ENCODE data around the gene ATRX. TPM values are rescaled to one million over a fixed set of nuclear protein-coding genes. Genes with fewer than 3 reads are reported as not detected.

Gene ATRX
- total and polyA plus RNA-seq, 2 experiments from 2014 or later: 162 to 179 TPM

DNA sequence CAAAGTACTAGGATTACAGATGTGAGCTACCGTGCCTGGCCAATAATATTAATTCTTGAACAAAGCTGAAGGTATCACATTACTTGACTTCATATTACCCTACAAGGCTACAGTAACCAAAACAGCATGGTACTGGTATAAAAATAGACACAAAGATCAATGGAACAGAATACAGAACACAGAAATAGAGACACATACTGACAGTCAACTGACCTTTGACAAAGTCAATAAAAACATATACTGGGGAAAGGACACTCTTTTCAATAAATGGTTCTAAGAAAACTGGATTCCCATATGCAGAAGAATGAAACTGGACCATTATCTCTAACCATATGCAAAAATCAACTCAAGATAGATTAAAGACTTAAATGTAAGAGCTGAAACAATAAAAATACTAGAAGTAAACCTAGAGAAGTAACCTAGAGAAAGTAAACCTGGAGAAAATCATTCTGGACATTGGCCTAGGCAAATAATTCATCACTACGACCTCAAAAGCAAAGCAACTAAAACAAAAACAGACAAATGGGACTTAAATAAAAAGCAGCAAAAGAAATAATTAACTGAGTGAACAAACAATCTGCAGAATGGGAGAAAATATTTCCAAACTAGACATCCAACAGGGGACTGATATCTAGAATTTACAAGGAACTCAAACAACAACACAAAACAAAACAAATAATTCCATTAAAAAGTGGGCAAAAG, 182.2 kb downstream of the ATRX start (continued):
- TF ChIP-seq, protein P1, sequence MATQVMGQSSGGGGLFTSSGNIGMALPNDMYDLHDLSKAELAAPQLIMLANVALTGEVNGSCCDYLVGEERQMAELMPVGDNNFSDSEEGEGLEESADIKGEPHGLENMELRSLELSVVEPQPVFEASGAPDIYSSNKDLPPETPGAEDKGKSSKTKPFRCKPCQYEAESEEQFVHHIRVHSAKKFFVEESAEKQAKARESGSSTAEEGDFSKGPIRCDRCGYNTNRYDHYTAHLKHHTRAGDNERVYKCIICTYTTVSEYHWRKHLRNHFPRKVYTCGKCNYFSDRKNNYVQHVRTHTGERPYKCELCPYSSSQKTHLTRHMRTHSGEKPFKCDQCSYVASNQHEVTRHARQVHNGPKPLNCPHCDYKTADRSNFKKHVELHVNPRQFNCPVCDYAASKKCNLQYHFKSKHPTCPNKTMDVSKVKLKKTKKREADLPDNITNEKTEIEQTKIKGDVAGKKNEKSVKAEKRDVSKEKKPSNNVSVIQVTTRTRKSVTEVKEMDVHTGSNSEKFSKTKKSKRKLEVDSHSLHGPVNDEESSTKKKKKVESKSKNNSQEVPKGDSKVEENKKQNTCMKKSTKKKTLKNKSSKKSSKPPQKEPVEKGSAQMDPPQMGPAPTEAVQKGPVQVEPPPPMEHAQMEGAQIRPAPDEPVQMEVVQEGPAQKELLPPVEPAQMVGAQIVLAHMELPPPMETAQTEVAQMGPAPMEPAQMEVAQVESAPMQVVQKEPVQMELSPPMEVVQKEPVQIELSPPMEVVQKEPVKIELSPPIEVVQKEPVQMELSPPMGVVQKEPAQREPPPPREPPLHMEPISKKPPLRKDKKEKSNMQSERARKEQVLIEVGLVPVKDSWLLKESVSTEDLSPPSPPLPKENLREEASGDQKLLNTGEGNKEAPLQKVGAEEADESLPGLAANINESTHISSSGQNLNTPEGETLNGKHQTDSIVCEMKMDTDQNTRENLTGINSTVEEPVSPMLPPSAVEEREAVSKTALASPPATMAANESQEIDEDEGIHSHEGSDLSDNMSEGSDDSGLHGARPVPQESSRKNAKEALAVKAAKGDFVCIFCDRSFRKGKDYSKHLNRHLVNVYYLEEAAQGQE (IDR thresholded peaks at IDR 0.05; ENCODE audit: unreplicated experiment): no peak
- TF ChIP-seq NANOG (IDR thresholded peaks at IDR 0.05; ENCODE audit: borderline replicate concordance): no peak

DNA sequence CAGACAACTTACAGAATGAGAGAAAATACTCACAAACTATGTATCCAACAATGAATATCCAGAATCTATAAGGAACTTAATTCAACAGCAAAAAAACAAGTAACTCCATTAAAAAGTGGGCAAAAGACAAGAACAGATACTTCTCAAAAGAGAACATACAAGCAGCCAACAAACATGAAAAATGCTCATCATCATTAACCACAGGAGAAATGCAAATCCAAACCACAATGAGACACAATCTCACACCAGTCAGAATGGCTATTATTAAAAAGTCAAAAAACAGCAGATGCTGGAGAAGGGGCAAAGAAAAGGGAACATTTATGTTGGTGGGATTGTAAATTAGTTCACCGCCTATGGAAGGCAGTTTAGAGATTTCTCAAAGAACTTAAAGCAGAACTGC, 188.5 kb downstream of the ATRX start:
- TF ChIP-seq EZH2 (IDR thresholded peaks at IDR 0.05; ENCODE audit: low read depth, unreplicated experiment) (no peak), STAT1 (IDR thresholded peaks at IDR 0.05; ENCODE audit: unreplicated experiment) (no peak), JUNB (IDR thresholded peaks at IDR 0.05; ENCODE audit: unreplicated experiment) (no peak), ZNF331 (CRISPR knock-in tag; IDR thresholded peaks at IDR 0.05; ENCODE audit: low read depth) (no peak), CREB1 (CRISPR knock-in tag; IDR thresholded peaks at IDR 0.05; ENCODE audit: low read depth) (no peak), NANOG (IDR thresholded peaks at IDR 0.05; ENCODE audit: borderline replicate concordance) (no peak), ZNF114 (CRISPR knock-in tag; IDR thresholded peaks at IDR 0.05) (no peak), POLR2AphosphoS5 (IDR thresholded peaks at IDR 0.05; ENCODE audit: low read depth) (no peak)
- TF ChIP-seq, protein P2, sequence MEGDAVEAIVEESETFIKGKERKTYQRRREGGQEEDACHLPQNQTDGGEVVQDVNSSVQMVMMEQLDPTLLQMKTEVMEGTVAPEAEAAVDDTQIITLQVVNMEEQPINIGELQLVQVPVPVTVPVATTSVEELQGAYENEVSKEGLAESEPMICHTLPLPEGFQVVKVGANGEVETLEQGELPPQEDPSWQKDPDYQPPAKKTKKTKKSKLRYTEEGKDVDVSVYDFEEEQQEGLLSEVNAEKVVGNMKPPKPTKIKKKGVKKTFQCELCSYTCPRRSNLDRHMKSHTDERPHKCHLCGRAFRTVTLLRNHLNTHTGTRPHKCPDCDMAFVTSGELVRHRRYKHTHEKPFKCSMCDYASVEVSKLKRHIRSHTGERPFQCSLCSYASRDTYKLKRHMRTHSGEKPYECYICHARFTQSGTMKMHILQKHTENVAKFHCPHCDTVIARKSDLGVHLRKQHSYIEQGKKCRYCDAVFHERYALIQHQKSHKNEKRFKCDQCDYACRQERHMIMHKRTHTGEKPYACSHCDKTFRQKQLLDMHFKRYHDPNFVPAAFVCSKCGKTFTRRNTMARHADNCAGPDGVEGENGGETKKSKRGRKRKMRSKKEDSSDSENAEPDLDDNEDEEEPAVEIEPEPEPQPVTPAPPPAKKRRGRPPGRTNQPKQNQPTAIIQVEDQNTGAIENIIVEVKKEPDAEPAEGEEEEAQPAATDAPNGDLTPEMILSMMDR (conservative IDR thresholded peaks at IDR 0.05; ENCODE audit: low read depth in 2 of 2): no peak
- TF ChIP-seq, protein P3, sequence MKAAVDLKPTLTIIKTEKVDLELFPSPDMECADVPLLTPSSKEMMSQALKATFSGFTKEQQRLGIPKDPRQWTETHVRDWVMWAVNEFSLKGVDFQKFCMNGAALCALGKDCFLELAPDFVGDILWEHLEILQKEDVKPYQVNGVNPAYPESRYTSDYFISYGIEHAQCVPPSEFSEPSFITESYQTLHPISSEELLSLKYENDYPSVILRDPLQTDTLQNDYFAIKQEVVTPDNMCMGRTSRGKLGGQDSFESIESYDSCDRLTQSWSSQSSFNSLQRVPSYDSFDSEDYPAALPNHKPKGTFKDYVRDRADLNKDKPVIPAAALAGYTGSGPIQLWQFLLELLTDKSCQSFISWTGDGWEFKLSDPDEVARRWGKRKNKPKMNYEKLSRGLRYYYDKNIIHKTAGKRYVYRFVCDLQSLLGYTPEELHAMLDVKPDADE (IDR thresholded peaks at IDR 0.05): no peak
- H3K36me3 Mint-ChIP-seq (ENCODE audit: low read depth): peaks cover 23% of the 10 kb centered on the region
- 0 out of 2 replicates have a peak overlapping the region, but pooled peaks have one; percentile 26 for H3K27ac ChIP-seq (ENCODE audit: low read depth)
- no peak overlapping the region for H3K4me3 Mint-ChIP-seq
- ATAC-seq: no peak
- no peaks in the 10 kb centered on the region for H4K20me1 ChIP-seq (replicated peaks; ENCODE audit: insufficient read depth)
- peaks cover 3% of the 10 kb centered on the region for H3K27me3 Mint-ChIP-seq (ENCODE audit: insufficient read depth, low read depth, poor library complexity)
- no peak overlapping the region for H2AFZ ChIP-seq
- no peak for DNase-seq (ENCODE audit: low spot score)
- H3K4me1 ChIP-seq (ENCODE audit: insufficient read depth): no peaks in the 10 kb centered on the region
- no peaks in the 10 kb centered on the region for H3K9me3 Mint-ChIP-seq
- H3K36me3 ChIP-seq (ENCODE audit: insufficient read depth): no peaks in the 10 kb centered on the region
- H3K79me2 ChIP-seq (replicated peaks; ENCODE audit: insufficient read depth): no peaks in the 10 kb centered on the region
- no peaks in the 10 kb centered on the region for H3K27me3 ChIP-seq (ENCODE audit: insufficient read depth)
- H3K4me1 Mint-ChIP-seq: peaks cover 4% of the 10 kb centered on the region; the same call in 1 of the 3 replicates
- H3F3A ChIP-seq (replicated peaks; ENCODE audit: low read depth): no peaks in the 10 kb centered on the region
- no peak overlapping the region for H3K4me2 ChIP-seq
- H3K9me2 ChIP-seq (ENCODE audit: insufficient read depth): no peaks in the 10 kb centered on the region
- no peak overlapping the region for H3K4me3 ChIP-seq
- H3K27ac Mint-ChIP-seq: peak overlapping the region; percentile 93

All from GM23338 (cell line).